HAP-1 (cell line): ENCODE results near the gene NRG2.

Source experiments
- DNase-seq, 2 experiments: peaks; one replicate each; pipeline ENCODE4 v3.0.0-alpha.2; 2016 to 2020; ENCODE audit warnings: low spot score in 2 of 2
- H3K27me3 ChIP-seq: fragments of 250-450 bp; sonication (Bioruptor Pico); 2 replicates; pipeline ENCODE4 v1.5.1; 2020; ENCODE audit warnings: low read depth, mild to moderate bottlenecking, moderate library complexity
- H3K36me3 ChIP-seq: fragments of 250-450 bp; sonication (Bioruptor Pico); replicated peaks from 2 replicates; pipeline ENCODE4 v1.5.1; 2020; ENCODE audit warnings: mild to moderate bottlenecking
- H3K4me1 ChIP-seq: fragments of 250-450 bp; sonication (Bioruptor Pico); 2 replicates; pipeline ENCODE4 v1.5.1; 2020; ENCODE audit warnings: mild to moderate bottlenecking
- H3K4me3 ChIP-seq: fragments of 250-450 bp; sonication (Bioruptor Pico); 2 replicates; pipeline ENCODE4 v1.5.1; 2020; ENCODE audit warnings: mild to moderate bottlenecking, moderate library complexity
- H3K9me3 ChIP-seq: fragments of 250-450 bp; sonication (Bioruptor Pico); 2 replicates; pipeline ENCODE4 v1.5.1; 2020; ENCODE audit warnings: mild to moderate bottlenecking, moderate library complexity
- in situ Hi-C: fragments of 300-500 bp; cut with MboI; formaldehyde crosslinking; loops from 3 replicates; pipeline ENCODE4 v1.14.3; 2020; ENCODE audit warnings: low sequenced_read_pairs, inconsistent platforms, mixed read lengths

The NRG2 gene

DNA sequence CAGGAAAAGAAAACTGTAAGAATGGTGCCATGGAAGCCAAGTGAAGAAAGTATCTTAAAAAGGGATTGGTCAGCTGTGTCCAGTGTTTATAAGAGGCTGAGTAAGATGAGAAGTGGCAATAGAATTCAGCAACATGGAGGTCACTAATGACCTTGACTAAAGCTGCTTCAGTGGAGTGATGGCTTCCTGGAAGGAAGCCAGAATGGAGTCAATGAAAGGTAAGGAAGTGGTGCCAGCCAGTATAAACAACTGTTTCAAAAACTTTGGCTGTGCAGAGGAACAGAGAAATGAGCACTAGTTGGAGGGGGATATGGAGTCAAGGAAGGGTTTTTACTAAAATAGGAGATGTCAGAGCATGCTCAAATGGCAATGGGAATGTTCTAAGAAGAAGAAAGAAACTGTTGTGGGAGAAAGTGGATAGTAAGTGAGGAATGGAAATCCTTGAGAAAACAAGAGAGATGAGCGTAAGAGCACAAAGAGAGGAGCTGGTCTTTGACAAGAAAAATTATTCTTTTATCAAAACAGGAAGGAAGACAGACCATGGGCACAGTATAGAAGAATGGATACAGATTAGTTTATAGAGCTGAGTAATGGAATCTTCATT lies 11.1 kb upstream of the NRG2 start:
- Histone ChIP-seq H3K27me3 (peaks cover 41% of the 10 kb centered on the region), H3K9me3 (no peaks in the 10 kb centered on the region), H3K4me3 (no peak overlapping the region), H3K36me3 (no peaks in the 10 kb centered on the region), H3K4me1 (no peaks in the 10 kb centered on the region)
- in situ Hi-C loops, result no loop called here
- DNase-seq, result no peak

DNA sequence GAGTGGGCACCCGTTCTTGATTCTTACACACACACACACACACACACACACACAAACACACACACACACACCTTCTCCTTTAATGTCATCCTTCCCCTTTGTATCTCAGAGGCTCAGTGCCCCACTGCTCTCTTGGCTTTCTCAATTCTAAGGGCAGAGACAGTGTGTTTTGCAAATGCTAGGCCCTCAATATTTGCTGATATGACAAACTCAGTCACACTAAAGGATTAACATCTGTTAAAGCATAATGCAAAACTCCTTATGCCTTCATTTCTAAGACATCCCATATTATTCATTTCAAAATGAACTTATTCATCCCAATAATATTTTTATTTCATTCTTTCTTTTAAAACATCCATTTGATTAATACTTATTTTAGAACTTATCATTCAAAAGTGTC lies 8.9 kb upstream of the NRG2 start:
- in situ Hi-C loops, result no loop called here
- no peaks in the 10 kb centered on the region for H3K36me3 ChIP-seq
- no peaks in the 10 kb centered on the region for H3K4me1 ChIP-seq
- no peak for DNase-seq
- H3K4me3 ChIP-seq, result no peak overlapping the region
- H3K9me3 ChIP-seq, result no peaks in the 10 kb centered on the region
- peaks cover 24% of the 10 kb centered on the region for H3K27me3 ChIP-seq

DNA sequence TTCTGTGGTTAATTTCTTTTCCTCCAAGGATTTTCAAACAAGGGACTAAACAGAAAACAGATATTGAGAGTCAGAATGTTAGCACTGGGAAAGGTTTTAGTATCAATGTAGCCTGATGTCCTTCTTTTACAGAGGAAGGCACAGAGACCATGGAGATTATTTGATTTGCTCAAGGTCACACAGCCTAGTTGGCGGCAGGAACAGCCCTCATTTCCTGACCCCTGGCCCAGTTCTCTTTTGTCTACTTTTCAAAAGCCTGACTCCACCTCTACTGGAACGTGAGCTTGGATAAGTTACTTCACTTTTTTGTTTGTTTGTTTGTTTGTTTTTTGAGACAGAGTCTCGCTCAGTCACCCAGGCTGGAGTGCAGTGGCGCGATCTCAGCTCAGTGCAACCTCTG lies 6.6 kb upstream of the NRG2 start:
- Histone ChIP-seq H3K4me3 (no peak overlapping the region), H3K36me3 (no peaks in the 10 kb centered on the region), H3K4me1 (no peaks in the 10 kb centered on the region), H3K27me3 (peaks cover 7% of the 10 kb centered on the region; the same call in 1 of the 2 replicates), H3K9me3 (no peaks in the 10 kb centered on the region)
- in situ Hi-C loops, result no loop called here
- no peak for DNase-seq

DNA sequence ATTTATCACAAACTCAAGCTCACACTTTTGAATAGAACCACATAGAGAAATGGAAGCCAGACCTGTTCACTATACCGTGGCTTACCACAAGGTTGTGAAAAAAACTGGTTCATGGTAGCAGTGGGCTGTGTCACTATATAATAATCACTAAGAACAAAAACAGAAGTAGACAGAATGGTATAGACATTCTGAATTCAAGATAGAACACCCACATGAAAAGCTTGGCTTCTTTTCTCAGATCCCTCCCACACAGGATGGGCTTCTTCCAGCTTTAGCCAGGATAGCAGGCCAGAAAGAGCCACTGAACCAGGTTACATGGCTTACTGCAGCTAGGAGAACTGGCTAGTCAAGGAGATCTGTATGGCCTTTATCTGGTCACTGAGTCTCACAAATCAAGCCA lies 6.1 kb upstream of the NRG2 start:
- H3K4me3 ChIP-seq, result no peak overlapping the region
- in situ Hi-C loops, result no loop called here
- DNase-seq, result no peak
- H3K9me3 ChIP-seq, result no peaks in the 10 kb centered on the region
- H3K27me3 ChIP-seq, result peaks cover 2% of the 10 kb centered on the region; the same call in 1 of the 2 replicates
- H3K4me1 ChIP-seq, result no peaks in the 10 kb centered on the region
- H3K36me3 ChIP-seq, result no peaks in the 10 kb centered on the region

DNA sequence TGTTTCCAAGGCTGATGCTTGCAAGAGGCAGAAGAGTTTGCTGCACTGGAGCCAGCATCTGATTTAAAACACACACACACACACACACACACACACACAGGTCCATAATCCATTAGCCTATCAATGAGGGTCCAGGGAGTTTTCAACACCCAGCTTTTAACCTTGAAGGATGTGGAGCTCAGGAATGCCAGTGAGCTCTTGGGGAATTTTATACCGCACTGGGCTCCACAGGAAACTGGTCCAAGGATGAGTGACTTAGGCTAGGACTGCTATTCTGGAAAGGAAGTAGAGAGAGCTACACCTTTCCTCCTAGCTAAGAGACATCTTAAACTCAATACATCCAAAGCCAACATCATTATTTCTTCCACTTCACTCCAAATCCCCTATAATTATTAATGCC lies 942 bp upstream of the NRG2 start:
- no peak overlapping the region for H3K4me3 ChIP-seq
- no peak for DNase-seq
- peaks cover 12% of the 10 kb centered on the region for H3K4me1 ChIP-seq
- H3K9me3 ChIP-seq, result no peaks in the 10 kb centered on the region
- H3K36me3 ChIP-seq, result no peaks in the 10 kb centered on the region
- in situ Hi-C loops, result no loop called here
- no peaks in the 10 kb centered on the region for H3K27me3 ChIP-seq

DNA sequence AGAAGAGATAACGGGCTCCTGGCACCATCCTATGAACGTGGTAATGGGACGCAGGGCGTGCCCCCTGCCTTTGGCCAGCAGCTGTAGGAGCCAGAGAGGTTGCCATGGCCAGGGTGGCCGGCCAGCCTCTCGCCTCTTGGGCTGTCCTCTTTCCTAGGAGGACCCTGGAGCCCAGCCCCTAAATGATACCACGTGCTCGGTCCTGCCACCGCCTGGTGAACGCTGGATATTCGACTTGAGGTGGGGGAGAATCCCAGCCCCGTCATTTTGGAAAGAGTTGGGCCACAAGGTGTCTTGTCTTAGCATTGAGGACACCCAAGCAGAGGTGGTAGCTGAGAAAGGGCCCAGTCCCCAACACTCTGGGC lies 391 bp upstream of the NRG2 start:
- no peaks in the 10 kb centered on the region for H3K27me3 ChIP-seq

DNA sequence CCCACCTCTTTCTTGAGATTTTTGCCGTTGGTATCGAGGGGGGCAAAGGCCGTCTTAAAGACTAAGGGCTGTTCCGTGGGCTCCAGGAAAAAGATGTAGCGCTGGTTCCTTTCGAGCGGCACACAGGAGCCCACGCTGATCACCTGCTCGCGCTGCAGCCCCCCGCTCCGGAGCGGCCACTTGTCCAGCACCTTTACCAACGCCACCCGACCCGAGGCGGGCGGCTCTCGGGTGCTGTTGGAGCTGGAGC lies 781 bp downstream of the NRG2 start:
- H3K36me3 ChIP-seq, result no peaks in the 10 kb centered on the region
- no peaks in the 10 kb centered on the region for H3K27me3 ChIP-seq
- peaks cover 17% of the 10 kb centered on the region for H3K4me1 ChIP-seq
- in situ Hi-C loops, result no loop called here
- DNase-seq, result no peak
- peak overlapping the region; percentile 58 for H3K4me3 ChIP-seq
- no peaks in the 10 kb centered on the region for H3K9me3 ChIP-seq

More for the DNA sequence above, 391 bp upstream of the NRG2 start:
- Histone ChIP-seq H3K36me3 (no peaks in the 10 kb centered on the region), H3K9me3 (no peaks in the 10 kb centered on the region), H3K4me3 (peak overlapping the region; percentile 58), H3K4me1 (peaks cover 13% of the 10 kb centered on the region)
- DNase-seq, result peak in 1 of 2 experiments; percentile 58
- in situ Hi-C loops, result no loop called here

DNA sequence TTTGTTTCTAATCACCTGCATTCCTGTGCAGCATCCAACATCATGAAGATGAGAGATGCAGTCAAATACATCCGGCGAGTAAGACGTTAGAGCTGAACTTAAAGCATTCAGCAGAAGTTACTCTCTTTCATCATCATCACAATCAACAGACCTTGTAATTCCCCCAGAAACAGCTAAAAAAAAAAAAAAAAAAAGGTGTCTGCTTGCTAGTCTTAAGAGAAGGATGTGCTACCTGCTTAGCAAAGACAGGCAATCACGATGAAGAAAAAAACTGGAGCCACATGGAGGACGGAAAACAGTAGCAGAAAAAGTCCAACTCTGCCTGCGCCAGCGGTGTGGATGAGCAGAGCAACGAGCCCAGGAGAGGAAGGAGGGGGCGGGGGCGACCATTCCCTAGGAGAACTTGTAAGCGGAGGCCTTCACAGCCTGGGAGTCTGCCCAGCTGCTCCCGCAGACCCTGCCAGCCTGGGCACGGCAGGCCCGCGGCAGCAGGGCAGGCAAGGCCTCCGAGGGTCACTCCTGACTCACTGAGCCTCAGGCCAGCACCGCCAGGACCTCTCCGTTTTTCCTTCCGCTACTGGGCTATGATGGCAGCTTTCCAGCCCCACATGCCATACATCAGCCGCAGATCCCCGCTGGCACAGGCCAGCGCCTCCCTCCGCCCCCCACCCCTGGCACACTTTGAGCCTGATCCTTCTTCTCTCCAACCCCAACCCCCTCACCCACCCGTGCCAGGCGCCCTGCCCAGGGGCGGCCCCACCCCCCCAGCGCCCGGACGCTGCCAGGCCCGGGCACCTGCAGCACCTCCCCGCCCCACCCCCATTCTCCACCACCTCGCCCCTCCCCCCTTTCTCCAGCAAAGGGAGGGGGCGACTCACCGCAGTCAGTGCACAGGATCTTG lies 1.4 kb downstream of the NRG2 start:
- in situ Hi-C loops, result no loop called here
- peak in 1 of 2 experiments; percentile 63 for DNase-seq
- peak overlapping the region; percentile 58 for H3K4me3 ChIP-seq
- H3K9me3 ChIP-seq, result no peaks in the 10 kb centered on the region
- H3K36me3 ChIP-seq, result no peaks in the 10 kb centered on the region
- H3K27me3 ChIP-seq, result no peaks in the 10 kb centered on the region
- peaks cover 17% of the 10 kb centered on the region for H3K4me1 ChIP-seq

DNA sequence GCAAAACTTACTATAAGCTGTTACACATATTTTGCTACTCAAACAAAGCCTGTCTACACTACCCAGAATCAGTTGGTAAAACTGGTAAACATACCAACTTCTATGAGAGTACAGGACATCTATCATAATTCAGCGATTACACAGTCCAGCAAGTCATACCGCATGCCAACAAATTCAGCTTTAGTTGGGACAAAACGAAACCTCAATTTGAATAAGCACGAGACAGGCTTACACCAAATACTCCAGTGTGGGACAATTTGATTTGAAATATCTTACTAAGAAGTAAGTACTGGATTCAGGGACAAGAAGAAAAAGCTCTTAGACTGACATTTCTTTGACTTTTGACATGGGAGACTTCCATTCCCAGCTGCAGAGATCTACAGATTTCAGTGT lies 2.0 kb downstream of the NRG2 start:
- Histone ChIP-seq H3K4me1 (peaks cover 17% of the 10 kb centered on the region), H3K4me3 (peak overlapping the region; percentile 58), H3K36me3 (no peaks in the 10 kb centered on the region), H3K27me3 (no peaks in the 10 kb centered on the region), H3K9me3 (no peaks in the 10 kb centered on the region)
- in situ Hi-C loops, result no loop called here
- no peak for DNase-seq

DNA sequence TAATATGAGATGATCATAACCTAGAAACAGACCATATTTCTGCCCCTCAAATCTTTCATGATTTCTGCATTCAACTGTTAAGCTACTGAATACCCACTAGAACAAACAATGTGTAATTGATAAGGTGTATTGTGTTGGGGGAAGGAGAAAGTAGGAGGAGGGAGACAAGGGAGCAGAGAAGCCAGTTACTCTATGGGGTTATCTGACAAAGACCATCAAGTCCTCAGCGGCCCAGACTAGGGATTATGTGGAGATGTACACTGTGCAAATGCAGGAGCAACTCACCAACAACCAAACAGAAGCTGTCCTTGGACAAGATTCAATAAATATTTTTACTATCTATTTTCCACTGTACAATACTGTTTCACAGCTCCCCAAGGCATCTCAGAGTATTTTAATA lies 2.7 kb downstream of the NRG2 start:
- H3K27me3 ChIP-seq, result no peaks in the 10 kb centered on the region
- no peak for DNase-seq
- no peak overlapping the region for H3K4me3 ChIP-seq
- no peaks in the 10 kb centered on the region for H3K36me3 ChIP-seq
- no peaks in the 10 kb centered on the region for H3K9me3 ChIP-seq
- in situ Hi-C loops, result no loop called here
- peaks cover 17% of the 10 kb centered on the region for H3K4me1 ChIP-seq

DNA sequence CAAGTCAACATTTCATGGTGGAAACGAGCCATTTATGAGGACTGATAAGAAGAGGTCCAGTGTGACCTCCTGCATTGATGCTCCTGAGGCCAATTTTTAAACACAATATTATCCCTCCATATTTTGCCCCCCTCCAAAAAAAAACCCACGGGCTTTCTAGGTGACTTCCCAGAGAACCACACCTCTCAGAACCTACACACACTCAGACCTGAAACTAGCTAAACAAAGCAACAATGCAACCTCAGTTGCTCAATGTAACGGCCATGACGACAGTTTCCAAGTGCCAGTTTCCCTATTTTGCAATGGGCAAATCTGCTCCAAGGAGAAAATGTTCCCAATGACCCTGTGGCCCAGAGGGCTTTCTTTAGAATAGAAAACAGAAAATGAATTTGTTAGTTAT lies 3.5 kb downstream of the NRG2 start:
- no peak for DNase-seq
- no peaks in the 10 kb centered on the region for H3K27me3 ChIP-seq
- H3K4me3 ChIP-seq, result no peak overlapping the region
- H3K36me3 ChIP-seq, result no peaks in the 10 kb centered on the region
- H3K4me1 ChIP-seq, result peaks cover 17% of the 10 kb centered on the region
- no peaks in the 10 kb centered on the region for H3K9me3 ChIP-seq
- in situ Hi-C loops, result no loop called here

DNA sequence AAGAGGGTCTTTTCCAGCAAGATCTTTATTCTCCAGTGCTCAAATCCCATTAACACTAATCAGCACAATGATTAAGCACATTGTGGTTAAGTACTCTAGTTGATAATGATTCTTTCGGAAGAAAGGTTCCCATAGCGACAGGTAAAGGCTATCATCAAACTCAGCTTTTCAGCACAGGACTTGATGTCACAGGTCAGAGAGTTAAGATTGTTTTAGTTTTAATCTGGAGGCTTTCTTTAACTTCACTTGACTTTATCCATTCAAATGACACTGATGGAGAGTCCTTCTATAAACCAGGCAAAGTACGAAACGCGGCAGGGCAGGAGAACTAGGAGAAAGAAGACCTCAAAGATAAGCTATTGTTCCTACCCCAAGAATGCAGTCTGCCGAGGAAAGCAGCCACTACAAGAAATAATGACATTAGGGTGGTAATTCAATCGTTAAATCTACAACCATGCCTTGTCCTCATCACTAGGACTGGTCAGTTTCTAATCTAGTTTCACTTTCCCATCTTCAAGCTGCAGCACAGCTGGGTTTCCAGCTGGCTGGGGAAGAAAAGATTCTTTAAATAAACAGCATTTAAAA lies 4.6 kb downstream of the NRG2 start:
- H3K4me1 ChIP-seq, result peaks cover 11% of the 10 kb centered on the region
- in situ Hi-C loops, result no loop called here
- no peaks in the 10 kb centered on the region for H3K36me3 ChIP-seq
- peak overlapping the region; percentile 7; the same call in 1 of the 2 replicates for H3K4me3 ChIP-seq
- no peak for DNase-seq
- no peaks in the 10 kb centered on the region for H3K27me3 ChIP-seq
- H3K9me3 ChIP-seq, result no peaks in the 10 kb centered on the region

DNA sequence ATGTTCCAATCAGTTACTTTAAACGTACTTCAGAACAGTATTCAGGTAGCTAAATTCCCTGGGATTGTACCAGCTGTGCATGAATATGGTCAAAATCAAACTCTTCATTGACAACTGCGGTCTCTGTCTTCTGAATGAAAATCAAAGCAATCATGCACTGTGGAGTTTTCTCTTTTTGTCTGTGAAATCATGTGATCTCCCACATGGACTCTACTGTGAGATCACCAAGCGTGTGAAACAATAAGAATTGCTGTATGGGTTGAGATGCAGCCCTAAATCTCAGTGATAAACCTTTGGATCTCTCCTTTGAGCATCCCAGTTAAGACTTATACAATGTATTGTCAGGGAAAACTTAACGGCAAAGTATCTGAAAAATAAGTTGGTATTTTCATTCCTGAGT lies 6.1 kb downstream of the NRG2 start:
- no peaks in the 10 kb centered on the region for H3K36me3 ChIP-seq
- H3K9me3 ChIP-seq, result no peaks in the 10 kb centered on the region
- H3K4me1 ChIP-seq, result peaks cover 9% of the 10 kb centered on the region
- in situ Hi-C loops, result no loop called here
- no peak for DNase-seq
- H3K4me3 ChIP-seq, result no peak overlapping the region
- no peaks in the 10 kb centered on the region for H3K27me3 ChIP-seq

DNA sequence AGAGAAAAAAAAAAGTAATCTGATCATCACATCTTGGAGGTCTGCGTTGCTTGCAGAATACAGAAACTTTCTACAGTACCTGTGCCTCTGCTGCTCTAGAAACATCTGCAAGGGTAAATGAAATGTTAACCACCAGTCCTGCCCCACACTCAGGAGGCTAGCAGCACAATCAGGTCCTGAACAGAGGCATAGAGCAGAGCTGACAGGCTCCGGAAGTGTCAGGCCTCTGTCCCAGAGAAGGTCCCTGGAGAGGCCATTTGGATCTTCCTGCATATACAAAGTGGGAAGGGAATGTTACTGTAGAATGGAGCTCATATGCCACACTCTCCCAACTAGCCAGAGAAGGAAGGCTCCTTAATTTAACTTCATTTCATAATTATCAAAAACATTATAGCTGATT lies 7.2 kb downstream of the NRG2 start:
- in situ Hi-C loops, result no loop called here
- DNase-seq, result no peak
- H3K4me1 ChIP-seq, result peaks cover 9% of the 10 kb centered on the region
- H3K27me3 ChIP-seq, result no peaks in the 10 kb centered on the region
- no peaks in the 10 kb centered on the region for H3K36me3 ChIP-seq
- no peaks in the 10 kb centered on the region for H3K9me3 ChIP-seq
- H3K4me3 ChIP-seq, result no peak overlapping the region
